HCT116 (cell line): ENCODE data around the gene TTC23. TPM values are rescaled to one million over a fixed set of nuclear protein-coding genes. Genes with fewer than 3 reads are reported as not detected.

ENCODE experiments used
- ATAC-seq: fragments of 200-7000 bp; cut with Tn5 transposase; 2 replicates; pipeline ENCODE4 v1.9.1; 2020; ENCODE audit warnings: mild to moderate bottlenecking, moderate library complexity
- BruUV-seq: library from RNA; stranded (reverse); fragments of 400-500 nt; replicated peaks from 2 replicates; lab custom pipeline; 2021; lab: Mats Ljungman, UMichigan
- CTCF ChIA-PET: fragments of 300-600 bp; sonication (Branson Sonifier 250); formaldehyde crosslinking; loops from one replicate; lab custom pipeline; 2021; ENCODE audit warnings: antibody characterized with exemption; lab: Charles Lee
- POLR2A ChIA-PET: fragments of 300-600, 350-600 bp; sonication (Branson Sonifier 250); formaldehyde crosslinking; loops from one replicate; lab custom pipeline; 2021; ENCODE audit warnings: antibody characterized with exemption; lab: Charles Lee
- RAD21 ChIA-PET, 2 experiments: fragments of 300-600 bp; sonication (Branson Sonifier 250); formaldehyde crosslinking; loops; one replicate each; lab custom pipeline; 2023; ENCODE audit warnings: low total read pairs in 2 of 2; ENCODE audit not compliant: uncharacterized antibody in 2 of 2, unreplicated experiment in 2 of 2, low non-redundant PET in 1 of 2; lab: Charles Lee
- DNase-seq: peaks from one replicate; pipeline ENCODE4 v3.0.0-alpha.2; 2010; ENCODE audit warnings: low read depth, low spot score
- H2AFZ ChIP-seq: fragments of 200-600 bp; shearing (Covaris generic), sonication (generic); 2 replicates; pipeline ENCODE4 v1.6.1; 2017; ENCODE audit warnings: low read depth, mixed run types, mixed read lengths, antibody characterized with exemption, low read length; ENCODE audit not compliant: poor library complexity, severe bottlenecking
- H3K27ac ChIP-seq: 2 replicates; pipeline ENCODE4 v1.5.1; 2012; ENCODE audit warnings: low read depth, low read length
- H3K27me3 ChIP-seq: fragments of 200-600 bp; sonication (generic); 2 replicates; pipeline ENCODE4 v1.6.1; 2016; ENCODE audit warnings: mixed run types, low read length, mixed read lengths; ENCODE audit not compliant: insufficient read depth
- H3K36me3 ChIP-seq, 2 experiments: fragments of 200-500 bp in 1 of 2; fragments of 200-600 bp in 1 of 2; sonication (Bioruptor generic) in 1 of 2; sonication (generic) in 1 of 2; 2 replicates each; pipeline versions ENCODE4 v1.5.1 to v1.6.1; 2014 to 2016; ENCODE audit warnings: low read length in 2 of 2, inconsistent platforms in 1 of 2, mixed read lengths in 1 of 2, mixed run types in 1 of 2; ENCODE audit not compliant: insufficient read depth in 2 of 2, control insufficient read depth in 1 of 2
- H3K4me1 ChIP-seq, 2 experiments: fragments of 200-600 bp in 1 of 2; sonication (generic) in 1 of 2; 2 replicates each; pipeline versions ENCODE4 v1.5.1 to v1.6.1; 2012 to 2017; ENCODE audit warnings: low read length in 2 of 2, inconsistent platforms in 1 of 2, mild to moderate bottlenecking in 1 of 2, mixed read lengths in 1 of 2, mixed run types in 1 of 2, moderate library complexity in 1 of 2; ENCODE audit not compliant: insufficient read depth in 2 of 2, control insufficient read depth in 1 of 2
- H3K4me2 ChIP-seq: fragments of 200-600 bp; sonication (generic); 2 replicates; pipeline ENCODE4 v1.6.1; 2017; ENCODE audit warnings: mixed run types, low read length, mixed read lengths
- H3K4me3 ChIP-seq, 2 experiments: fragments of 200-600 bp in 1 of 2; sonication (generic) in 1 of 2; replicated peaks in 1 of 2; 2 replicates each; pipeline ENCODE4 v1.5.1; 2011 to 2016; ENCODE audit warnings: low read length in 2 of 2, control low read depth in 1 of 2, low read depth in 1 of 2, mild to moderate bottlenecking in 1 of 2, mixed read lengths in 1 of 2, mixed run types in 1 of 2
- H3K79me2 ChIP-seq: fragments of 200-600 bp; sonication (generic); 2 replicates; pipeline ENCODE4 v1.6.1; 2017; ENCODE audit warnings: mild to moderate bottlenecking, mixed run types, low read length, moderate library complexity, mixed read lengths; ENCODE audit not compliant: insufficient read depth
- H3K9ac ChIP-seq: fragments of 200-600 bp; sonication (generic); 2 replicates; pipeline ENCODE4 v1.6.1; 2016; ENCODE audit warnings: low read length, mixed read lengths
- H3K9me2 ChIP-seq: fragments of 200-600 bp; sonication (generic), shearing (Covaris generic); 2 replicates; pipeline ENCODE4 v1.6.1; 2017; ENCODE audit warnings: mixed run types, mild to moderate bottlenecking, moderate library complexity; ENCODE audit not compliant: insufficient read depth
- H3K9me3 ChIP-seq, 2 experiments: fragments of 200-500 bp in 1 of 2; fragments of 200-600 bp in 1 of 2; sonication (Bioruptor generic) in 1 of 2; sonication (generic) in 1 of 2; 2 replicates each; pipeline ENCODE4 v1.6.1; 2014 to 2017; ENCODE audit warnings: low read length in 2 of 2, mixed read lengths in 2 of 2, inconsistent platforms in 1 of 2, low read depth in 1 of 2, mild to moderate bottlenecking in 1 of 2, mixed run types in 1 of 2, moderate library complexity in 1 of 2; ENCODE audit not compliant: control insufficient read depth in 1 of 2, insufficient read depth in 1 of 2
- H4K20me1 ChIP-seq: fragments of 200-600 bp; sonication (generic), shearing (Covaris generic); 2 replicates; pipeline ENCODE4 v1.6.1; 2017; ENCODE audit warnings: mixed run types, mild to moderate bottlenecking, moderate library complexity; ENCODE audit not compliant: insufficient read depth
- CBX3 ChIP-seq: IDR thresholded peaks from 2 replicates; pipeline ENCODE4 v1.6.1; 2012; ENCODE audit warnings: low read depth
- CEBPB ChIP-seq: IDR thresholded peaks from 2 replicates; pipeline ENCODE4 v1.6.1; 2012; ENCODE audit warnings: low read depth
- ELF1 ChIP-seq: IDR thresholded peaks from 2 replicates; pipeline ENCODE4 v1.6.1; 2012; ENCODE audit warnings: low read depth, borderline replicate concordance
- EZH2 ChIP-seq: fragments of 200-600 bp; sonication (generic); IDR thresholded peaks from 2 replicates; pipeline ENCODE4 v1.6.1; 2017; ENCODE audit warnings: antibody characterized with exemption, mixed run types
- EZH2phosphoT487 ChIP-seq: fragments of 200-600 bp; IDR thresholded peaks from 2 replicates; pipeline ENCODE4 v1.6.1; 2018; ENCODE audit warnings: antibody characterized with exemption, borderline replicate concordance
- JUND ChIP-seq: IDR thresholded peaks from 2 replicates; pipeline ENCODE4 v1.6.1; 2012
- POLR2AphosphoS5 ChIP-seq: IDR thresholded peaks from 2 replicates; pipeline ENCODE4 v1.6.1; 2011; ENCODE audit warnings: mild to moderate bottlenecking, low read depth, low read length, moderate library complexity
- RAD21 ChIP-seq: IDR thresholded peaks from 2 replicates; pipeline ENCODE4 v1.6.1; 2012; ENCODE audit warnings: low read depth, mild to moderate bottlenecking
- SP1 ChIP-seq: IDR thresholded peaks from 2 replicates; pipeline ENCODE4 v1.6.1; 2012; ENCODE audit warnings: low read depth
- TCF7L2 ChIP-seq: IDR thresholded peaks from 2 replicates; pipeline ENCODE4 v1.7.0; 2011; ENCODE audit warnings: borderline replicate concordance, inconsistent platforms; ENCODE audit not compliant: insufficient read depth, insufficient read length; ENCODE audit errors: extremely low read depth
- YY1 ChIP-seq: IDR thresholded peaks from 2 replicates; pipeline ENCODE4 v1.6.1; 2011; ENCODE audit warnings: low read length, low read depth, moderate library complexity, mild to moderate bottlenecking; ENCODE audit not compliant: insufficient replicate concordance; ENCODE audit errors: extremely low read depth
- ZFX ChIP-seq: fragments of 450-650 bp; IDR thresholded peaks from 2 replicates; pipeline ENCODE4 v1.6.1; 2017
- ZNF274 ChIP-seq: fragments of 200-500 bp; sonication (Bioruptor generic); IDR thresholded peaks from 2 replicates; pipeline ENCODE4 v1.6.1; 2014; ENCODE audit warnings: mild to moderate bottlenecking, low read depth, low read length, inconsistent platforms
- intact Hi-C: fragments of 100-400 bp; cut with micrococcal nuclease; formaldehyde crosslinking; loops from 2 replicates; pipeline ENCODE4 v1.10.0; 2022
- total RNA-seq: library from RNA; stranded (reverse); gene quantifications from one replicate; pipeline ENCODE4 v1.2.1, GENCODE V29; 2021; ENCODE audit not compliant: unreplicated experiment
- TF ChIP-seq, protein P1 (sequence below): IDR thresholded peaks from 2 replicates; pipeline ENCODE4 v1.6.1; 2012; ENCODE audit warnings: low read depth
- TF ChIP-seq, protein P2 (sequence below): IDR thresholded peaks from 2 replicates; pipeline ENCODE4 v1.6.1; 2012
- TF ChIP-seq, protein P3 (sequence below), 3 experiments: fragments of 200-600 bp in 1 of 3; sonication (generic) in 1 of 3; IDR thresholded peaks in 2 of 3; conservative IDR thresholded peaks in 1 of 3; 2 replicates each; pipeline ENCODE4 v1.5.1; 2012 to 2017; ENCODE audit warnings: low read depth in 2 of 3, low read length in 2 of 3, antibody characterized with exemption in 1 of 3, borderline replicate concordance in 1 of 3, control low read depth in 1 of 3, mild to moderate bottlenecking in 1 of 3, mixed read lengths in 1 of 3, mixed run types in 1 of 3, moderate library complexity in 1 of 3; ENCODE audit not compliant: insufficient read depth in 1 of 3
- TF ChIP-seq, protein P4 (sequence below): IDR thresholded peaks from 2 replicates; pipeline ENCODE4 v1.6.1; 2011; ENCODE audit warnings: mild to moderate bottlenecking, low read length, moderate library complexity; ENCODE audit not compliant: insufficient replicate concordance; ENCODE audit errors: extremely low read depth

TTC23 gene
- total RNA-seq, 1 experiment from 2014 or later = 10.2 TPM

DNA sequence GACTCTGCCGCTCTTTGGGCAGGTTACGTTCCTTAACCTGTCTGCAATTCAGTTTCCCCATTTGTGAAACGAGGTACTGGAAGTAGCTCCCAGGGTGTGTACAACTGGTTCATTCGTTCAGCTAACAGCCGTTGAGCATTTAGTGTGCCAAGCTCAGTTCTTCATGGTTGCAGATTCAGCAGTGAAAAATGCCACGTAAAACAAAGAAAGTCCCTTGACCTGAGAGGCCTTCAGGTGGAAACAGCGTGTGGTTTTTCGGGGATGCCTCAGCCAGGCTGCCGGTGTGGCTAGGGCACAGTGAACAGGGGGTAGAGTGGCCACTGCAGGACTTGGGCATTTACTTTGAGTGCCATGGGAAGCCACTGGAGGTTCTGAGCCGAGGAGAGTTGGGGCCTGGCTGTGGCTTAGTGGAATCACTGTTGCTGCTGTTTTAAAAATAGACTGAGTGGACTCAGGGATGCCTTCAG lies 139.8 kb downstream of the TTC23 start (continued):
- TF ChIP-seq POLR2AphosphoS5 = no peak
- no peak for TF ChIP-seq CBX3

DNA sequence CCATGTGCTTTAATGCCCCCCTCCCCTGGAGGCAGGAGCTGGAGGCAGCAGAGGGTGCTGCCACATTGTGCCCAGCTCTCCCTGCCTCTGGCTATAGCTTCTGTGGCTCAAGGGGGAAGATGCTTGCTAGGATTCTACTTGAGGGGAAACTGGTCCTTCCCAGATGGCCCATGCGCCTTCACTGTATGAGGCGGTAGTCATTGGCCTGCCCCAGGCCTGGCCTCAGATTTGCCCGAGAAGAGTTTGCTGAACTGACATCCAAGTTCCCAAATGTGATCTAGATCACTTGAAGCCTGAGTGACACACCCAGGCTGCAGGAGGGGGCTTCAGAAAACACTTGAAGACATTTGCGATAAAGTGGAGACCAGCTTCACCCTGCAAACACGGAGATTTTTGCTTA lies 140.4 kb downstream of the TTC23 start:
- BruUV-seq = no TSS peak
- intact Hi-C loops = loop anchor here (10.0 kb wide), 1 partner anchor 646 kb away; no protein-coding TSS in a partner anchor
- no peak overlapping the region for H3K4me2 ChIP-seq

More for the DNA sequence above, 140.4 kb downstream of the TTC23 start:
- ATAC-seq = no peak
- Histone ChIP-seq H3K9me3 (no peaks in the 10 kb centered on the region), H3K79me2 (no peaks in the 10 kb centered on the region), H3K4me1 (peaks cover 0 to 4% of the 10 kb centered on the region in 2 experiments; a peak in 1 of 4 replicates), H3K9ac (no peak overlapping the region), H4K20me1 (no peaks in the 10 kb centered on the region), H3K9me2 (no peaks in the 10 kb centered on the region), H2AFZ (no peak overlapping the region), H3K27me3 (no peaks in the 10 kb centered on the region), H3K27ac (no peak overlapping the region), H3K36me3 (no peaks in the 10 kb centered on the region), H3K4me3 (no peak overlapping the region)
- TF ChIP-seq, protein P1, sequence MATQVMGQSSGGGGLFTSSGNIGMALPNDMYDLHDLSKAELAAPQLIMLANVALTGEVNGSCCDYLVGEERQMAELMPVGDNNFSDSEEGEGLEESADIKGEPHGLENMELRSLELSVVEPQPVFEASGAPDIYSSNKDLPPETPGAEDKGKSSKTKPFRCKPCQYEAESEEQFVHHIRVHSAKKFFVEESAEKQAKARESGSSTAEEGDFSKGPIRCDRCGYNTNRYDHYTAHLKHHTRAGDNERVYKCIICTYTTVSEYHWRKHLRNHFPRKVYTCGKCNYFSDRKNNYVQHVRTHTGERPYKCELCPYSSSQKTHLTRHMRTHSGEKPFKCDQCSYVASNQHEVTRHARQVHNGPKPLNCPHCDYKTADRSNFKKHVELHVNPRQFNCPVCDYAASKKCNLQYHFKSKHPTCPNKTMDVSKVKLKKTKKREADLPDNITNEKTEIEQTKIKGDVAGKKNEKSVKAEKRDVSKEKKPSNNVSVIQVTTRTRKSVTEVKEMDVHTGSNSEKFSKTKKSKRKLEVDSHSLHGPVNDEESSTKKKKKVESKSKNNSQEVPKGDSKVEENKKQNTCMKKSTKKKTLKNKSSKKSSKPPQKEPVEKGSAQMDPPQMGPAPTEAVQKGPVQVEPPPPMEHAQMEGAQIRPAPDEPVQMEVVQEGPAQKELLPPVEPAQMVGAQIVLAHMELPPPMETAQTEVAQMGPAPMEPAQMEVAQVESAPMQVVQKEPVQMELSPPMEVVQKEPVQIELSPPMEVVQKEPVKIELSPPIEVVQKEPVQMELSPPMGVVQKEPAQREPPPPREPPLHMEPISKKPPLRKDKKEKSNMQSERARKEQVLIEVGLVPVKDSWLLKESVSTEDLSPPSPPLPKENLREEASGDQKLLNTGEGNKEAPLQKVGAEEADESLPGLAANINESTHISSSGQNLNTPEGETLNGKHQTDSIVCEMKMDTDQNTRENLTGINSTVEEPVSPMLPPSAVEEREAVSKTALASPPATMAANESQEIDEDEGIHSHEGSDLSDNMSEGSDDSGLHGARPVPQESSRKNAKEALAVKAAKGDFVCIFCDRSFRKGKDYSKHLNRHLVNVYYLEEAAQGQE = no peak
- TF ChIP-seq, protein P2, sequence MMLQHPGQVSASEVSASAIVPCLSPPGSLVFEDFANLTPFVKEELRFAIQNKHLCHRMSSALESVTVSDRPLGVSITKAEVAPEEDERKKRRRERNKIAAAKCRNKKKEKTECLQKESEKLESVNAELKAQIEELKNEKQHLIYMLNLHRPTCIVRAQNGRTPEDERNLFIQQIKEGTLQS = no peak
- TF ChIP-seq EZH2phosphoT487 (no peak), EZH2 (no peak), JUND (no peak), CBX3 (no peak), CEBPB (no peak), YY1 (no peak), ELF1 (no peak), TCF7L2 (no peak), ZNF274 (no peak), ZFX (no peak), RAD21 (no peak), SP1 (no peak)
- TF ChIP-seq, protein P3, sequence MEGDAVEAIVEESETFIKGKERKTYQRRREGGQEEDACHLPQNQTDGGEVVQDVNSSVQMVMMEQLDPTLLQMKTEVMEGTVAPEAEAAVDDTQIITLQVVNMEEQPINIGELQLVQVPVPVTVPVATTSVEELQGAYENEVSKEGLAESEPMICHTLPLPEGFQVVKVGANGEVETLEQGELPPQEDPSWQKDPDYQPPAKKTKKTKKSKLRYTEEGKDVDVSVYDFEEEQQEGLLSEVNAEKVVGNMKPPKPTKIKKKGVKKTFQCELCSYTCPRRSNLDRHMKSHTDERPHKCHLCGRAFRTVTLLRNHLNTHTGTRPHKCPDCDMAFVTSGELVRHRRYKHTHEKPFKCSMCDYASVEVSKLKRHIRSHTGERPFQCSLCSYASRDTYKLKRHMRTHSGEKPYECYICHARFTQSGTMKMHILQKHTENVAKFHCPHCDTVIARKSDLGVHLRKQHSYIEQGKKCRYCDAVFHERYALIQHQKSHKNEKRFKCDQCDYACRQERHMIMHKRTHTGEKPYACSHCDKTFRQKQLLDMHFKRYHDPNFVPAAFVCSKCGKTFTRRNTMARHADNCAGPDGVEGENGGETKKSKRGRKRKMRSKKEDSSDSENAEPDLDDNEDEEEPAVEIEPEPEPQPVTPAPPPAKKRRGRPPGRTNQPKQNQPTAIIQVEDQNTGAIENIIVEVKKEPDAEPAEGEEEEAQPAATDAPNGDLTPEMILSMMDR (IDR thresholded peaks at IDR 0.05 in 2 of 3, conservative IDR thresholded peaks at IDR 0.05 in 1 of 3; ENCODE audit: borderline replicate concordance in 1 of 3, insufficient read depth in 1 of 3, low read depth in 2 of 3, low read length in 2 of 3) = no peak
- TF ChIP-seq, protein P4, sequence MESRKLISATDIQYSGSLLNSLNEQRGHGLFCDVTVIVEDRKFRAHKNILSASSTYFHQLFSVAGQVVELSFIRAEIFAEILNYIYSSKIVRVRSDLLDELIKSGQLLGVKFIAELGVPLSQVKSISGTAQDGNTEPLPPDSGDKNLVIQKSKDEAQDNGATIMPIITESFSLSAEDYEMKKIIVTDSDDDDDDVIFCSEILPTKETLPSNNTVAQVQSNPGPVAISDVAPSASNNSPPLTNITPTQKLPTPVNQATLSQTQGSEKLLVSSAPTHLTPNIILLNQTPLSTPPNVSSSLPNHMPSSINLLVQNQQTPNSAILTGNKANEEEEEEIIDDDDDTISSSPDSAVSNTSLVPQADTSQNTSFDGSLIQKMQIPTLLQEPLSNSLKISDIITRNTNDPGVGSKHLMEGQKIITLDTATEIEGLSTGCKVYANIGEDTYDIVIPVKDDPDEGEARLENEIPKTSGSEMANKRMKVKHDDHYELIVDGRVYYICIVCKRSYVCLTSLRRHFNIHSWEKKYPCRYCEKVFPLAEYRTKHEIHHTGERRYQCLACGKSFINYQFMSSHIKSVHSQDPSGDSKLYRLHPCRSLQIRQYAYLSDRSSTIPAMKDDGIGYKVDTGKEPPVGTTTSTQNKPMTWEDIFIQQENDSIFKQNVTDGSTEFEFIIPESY = no peak
- DNase-seq = no peak
- ChIA-PET RAD21 (no interaction called here), CTCF (no interaction called here), POLR2A (no interaction called here)
